NB4 (cell line): ENCODE results near the gene KSR2.

Experiments used
- CTCF ChIP-seq: IDR thresholded peaks from one replicate; pipeline ENCODE4 v1.5.1; 2012; ENCODE audit warnings: low read depth, low read length
- POLR2A ChIP-seq: IDR thresholded peaks from 2 replicates; pipeline ENCODE4 v1.6.1; 2011; ENCODE audit warnings: mild to moderate bottlenecking; ENCODE audit not compliant: insufficient read length; ENCODE audit errors: extremely low read depth

- TF ChIP-seq CTCF = no peak
- no peak for TF ChIP-seq POLR2A
These were observed 278.9 kb downstream of the KSR2 start for GRCh38 chr12:117689857-117690256.
